NB4 (cell line): ENCODE data around the gene CROCC2.

Source experiments
- CTCF ChIP-seq: IDR thresholded peaks from one replicate; pipeline ENCODE4 v1.5.1; 2012; ENCODE audit warnings: low read depth, low read length
- MAX ChIP-seq: IDR thresholded peaks from 2 replicates; pipeline ENCODE4 v1.6.1; 2011; ENCODE audit warnings: low read depth, low read length
- POLR2A ChIP-seq: IDR thresholded peaks from 2 replicates; pipeline ENCODE4 v1.6.1; 2011; ENCODE audit warnings: mild to moderate bottlenecking; ENCODE audit not compliant: insufficient read length; ENCODE audit errors: extremely low read depth

GRCh38 chr2:241029599-241030332 lies 123.6 kb downstream of the CROCC2 start:
- no peak for TF ChIP-seq CTCF
- TF ChIP-seq POLR2A = no peak
- TF ChIP-seq MAX = no peak
